GM18858 (cell line): ENCODE results near the gene TBP.
"Not testable (repeated sequence)": the region's sequence is repeated elsewhere in the genome, so short reads cannot be mapped to it uniquely, and the experiment has no call there.

Experiments used
- ATAC-seq: cut with Tn5 transposase; IDR thresholded peaks from one replicate; pipeline ENCODE4 v1.9.1; 2021; ENCODE audit not compliant: unreplicated experiment

The TBP gene

DNA sequence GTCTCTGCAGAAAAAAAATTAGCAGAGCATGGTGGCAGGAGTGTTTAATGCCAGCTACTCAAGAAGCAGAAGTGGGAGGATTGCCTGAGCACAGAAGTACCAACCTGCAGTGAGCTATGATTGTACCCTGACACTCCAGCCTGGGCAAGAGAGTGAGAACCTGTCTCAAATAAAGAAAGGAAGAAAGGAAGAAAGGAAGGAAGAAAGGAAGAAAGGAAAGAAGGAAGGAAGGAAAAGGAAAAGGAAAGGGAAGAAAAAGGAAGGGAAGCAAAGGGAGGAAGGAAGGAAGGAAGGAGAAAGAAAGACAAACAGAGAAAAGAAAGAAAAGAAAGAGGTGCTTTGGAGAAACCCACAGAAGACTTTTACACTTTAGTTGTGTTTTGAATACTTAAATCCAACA lies 43.1 kb downstream of the TBP start:
- ATAC-seq: no peak

DNA sequence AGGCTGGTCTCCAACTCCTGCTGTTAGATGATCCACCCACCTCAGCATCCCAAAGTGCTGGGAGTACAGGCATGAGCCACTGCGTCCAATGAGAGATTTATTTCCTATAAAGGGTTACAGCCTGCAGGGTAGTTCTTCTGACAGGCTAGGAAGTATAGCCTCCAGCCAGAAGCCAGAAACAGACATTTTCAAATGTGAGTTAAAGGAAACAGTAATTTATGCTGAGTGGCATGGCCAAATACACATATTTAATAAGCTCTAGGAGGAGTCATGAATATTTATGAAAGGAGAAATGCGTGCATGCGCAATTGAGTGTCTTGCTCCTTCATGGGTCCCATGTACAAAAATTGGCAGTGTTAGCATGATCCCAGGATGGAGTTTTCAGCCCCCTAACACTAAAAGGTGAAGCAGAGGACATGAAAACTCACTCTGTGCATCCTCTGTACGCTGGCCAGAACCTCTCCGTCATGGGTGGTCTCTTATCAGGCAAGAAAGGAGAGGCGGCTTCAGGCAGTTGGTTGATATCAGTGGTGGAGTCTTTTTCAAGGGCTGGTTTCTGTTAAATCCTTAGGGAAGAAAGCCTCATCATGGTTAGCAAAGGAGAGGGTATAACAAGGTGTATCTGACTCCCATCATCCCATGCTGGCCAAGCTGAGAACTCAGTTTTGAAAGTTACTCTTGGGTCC lies 51.5 kb downstream of the TBP start:
- ATAC-seq: no peak

DNA sequence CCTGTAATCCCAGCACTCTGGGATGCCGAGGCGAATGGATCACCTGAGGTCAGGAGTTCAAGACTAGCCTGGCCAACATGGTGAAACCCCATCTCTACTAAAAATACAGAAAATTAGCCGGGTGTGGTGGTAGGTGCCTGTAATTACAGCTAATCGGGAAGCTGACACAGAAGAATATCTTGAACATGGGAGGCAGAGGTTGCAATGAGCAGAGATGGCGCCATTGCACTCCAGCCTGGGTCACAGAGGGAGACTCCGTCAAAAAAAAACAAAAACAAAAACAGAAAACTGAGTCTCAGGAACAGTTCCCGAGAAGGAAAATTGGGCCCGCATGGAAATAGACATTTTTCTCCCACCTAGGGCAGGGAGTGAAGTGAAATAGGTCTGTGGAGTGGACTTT lies 55.1 kb downstream of the TBP start:
- not testable (repeated sequence) for ATAC-seq

GRCh38 chr6:170612256-170612804 lies 58.2 kb downstream of the TBP start:
- not testable (repeated sequence) for ATAC-seq

DNA sequence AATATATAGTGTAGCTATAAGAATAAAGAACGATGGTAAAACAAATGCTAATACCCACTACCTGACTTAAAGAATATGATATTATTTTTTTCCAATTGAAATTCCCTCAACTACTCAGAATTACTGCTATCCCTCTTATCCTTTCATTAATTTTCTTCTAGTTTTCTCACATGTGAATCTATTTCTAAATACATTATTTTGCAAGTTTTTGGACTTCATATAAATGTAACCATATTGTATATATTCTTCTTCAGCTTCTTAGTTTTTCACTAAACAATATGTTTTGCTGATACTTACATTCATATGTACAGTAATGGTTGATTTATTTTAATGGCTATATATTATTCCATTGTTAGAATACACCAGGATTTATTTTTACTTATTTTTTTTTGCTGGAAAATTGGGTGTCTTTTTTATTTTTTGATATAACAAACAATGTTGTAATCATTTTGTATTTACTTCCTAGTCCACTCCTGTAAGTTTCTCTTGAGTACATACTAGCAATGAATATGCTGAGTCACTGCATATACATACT lies 61.9 kb downstream of the TBP start:
- not testable (repeated sequence) for ATAC-seq
